Ureter (tissue), 1 donor: ENCODE data around the gene PRKAR1B. TPM values are rescaled to one million over a fixed set of nuclear protein-coding genes. Genes with fewer than 3 reads are reported as not detected.
A peak's percentile ranks its signal among the peaks of the same experiment; 100 is the strongest.

ENCODE experiments used
- DNase-seq: peaks from one replicate; pipeline ENCODE4 v3.0.0-alpha.2; 2020; ENCODE audit warnings: low spot score
- total RNA-seq: library from RNA; stranded (reverse); gene quantifications from one replicate; pipeline ENCODE4 v1.2.4, GENCODE V29; 2023
- donor health status: DM: yes; HTN: yes; CAD: no.

The PRKAR1B gene
- total RNA-seq, 1 donor from 2014 or later: 20.5 TPM

GRCh38 chr7:541661-542060 is 185.4 kb downstream of the PRKAR1B start:
- no peak for DNase-seq

- no peak for DNase-seq
Observed at GRCh38 chr7:540997-541396, 186.1 kb downstream of the PRKAR1B start.

- DNase-seq: no peak
Observed at GRCh38 chr7:540579-540978, 186.5 kb downstream of the PRKAR1B start.

GRCh38 chr7:539731-540411 is 187.2 kb downstream of the PRKAR1B start:
- DNase-seq: peak; percentile 84

GRCh38 chr7:538764-539685 is 188.1 kb downstream of the PRKAR1B start:
- DNase-seq: no peak

GRCh38 chr7:537911-538634 is 189.0 kb downstream of the PRKAR1B start:
- DNase-seq: peak; percentile 66

GRCh38 chr7:536231-536630 is 190.8 kb downstream of the PRKAR1B start:
- DNase-seq: no peak

GRCh38 chr7:534959-535358 is 192.1 kb downstream of the PRKAR1B start:
- DNase-seq: no peak

- no peak for DNase-seq
Observed at GRCh38 chr7:534075-534474, 193.0 kb downstream of the PRKAR1B start.

GRCh38 chr7:533266-533665 is 193.8 kb downstream of the PRKAR1B start:
- DNase-seq: no peak

- no peak for DNase-seq
Observed at GRCh38 chr7:532379-533143, 194.5 kb downstream of the PRKAR1B start.

- no peak for DNase-seq
Observed at GRCh38 chr7:531777-532176, 195.3 kb downstream of the PRKAR1B start.

- DNase-seq: no peak
Observed at GRCh38 chr7:528451-528850, 198.6 kb downstream of the PRKAR1B start.

- no peak for DNase-seq
Observed at GRCh38 chr7:527723-528122, 199.4 kb downstream of the PRKAR1B start.

- no peak for DNase-seq
Observed at GRCh38 chr7:526460-527034, 200.5 kb downstream of the PRKAR1B start.

- DNase-seq: no peak
Observed at GRCh38 chr7:525740-526139, 201.3 kb downstream of the PRKAR1B start.

- DNase-seq: no peak
Observed at GRCh38 chr7:524800-525199, 202.3 kb downstream of the PRKAR1B start.

- no peak for DNase-seq
Observed at GRCh38 chr7:523347-524336, 203.4 kb downstream of the PRKAR1B start.

- DNase-seq: no peak
Observed at GRCh38 chr7:522951-523314, 204.1 kb downstream of the PRKAR1B start.
